H1 (cell line): ENCODE measurements around the gene SYNPR. TPM values are rescaled to one million over a fixed set of nuclear protein-coding genes. Genes with fewer than 3 reads are reported as not detected.

Experiments
- CTCF ChIA-PET: fragments of 300-600 bp; sonication (Branson Sonifier 250); formaldehyde crosslinking; loops from one replicate; lab custom pipeline; 2021; ENCODE audit not compliant: partially characterized antibody; lab: Charles Lee
- POLR2A ChIA-PET: fragments of 300-600 bp; sonication (Branson Sonifier 250); formaldehyde crosslinking; loops from one replicate; lab custom pipeline; 2021; ENCODE audit warnings: inconsistent platforms; ENCODE audit not compliant: partially characterized antibody; lab: Charles Lee
- DNase-seq, 2 experiments: peaks; one replicate each; pipeline versions ENCODE4 v3.0.0 to v3.0.0-alpha.2; 2010 to 2022; ENCODE audit warnings: low spot score in 2 of 2, low read depth in 1 of 2, mixed read lengths in 1 of 2
- FAIRE-seq: peaks from 2 replicates; lab custom pipeline; 2011; peaks lifted over from hg19 to GRCh38; lab: Jason Lieb, UNC
- H2AFZ ChIP-seq: 2 replicates; pipeline ENCODE4 v1.8.1; 2012; ENCODE audit warnings: low read length, inconsistent platforms
- H2AK5ac ChIP-seq: 2 replicates; pipeline ENCODE4 v1.6.1; 2013; ENCODE audit warnings: low read depth, low read length
- H2BK120ac ChIP-seq: replicated peaks from 2 replicates; pipeline ENCODE3; 2013; ENCODE audit warnings: low read depth, low read length, inconsistent platforms
- H2BK12ac ChIP-seq: 2 replicates; pipeline ENCODE4 v1.6.1; 2013; ENCODE audit warnings: low read depth, low read length
- H2BK15ac ChIP-seq: 2 replicates; pipeline ENCODE4 v1.6.1; 2013; ENCODE audit warnings: low read length
- H2BK20ac ChIP-seq: 2 replicates; pipeline ENCODE4 v1.6.1; 2013; ENCODE audit warnings: low read length
- H2BK5ac ChIP-seq: 2 replicates; pipeline ENCODE4 v1.6.1; 2013; ENCODE audit warnings: low read depth, low read length
- H3K14ac ChIP-seq: 2 replicates; pipeline ENCODE4 v1.6.1; 2013; ENCODE audit warnings: inconsistent platforms; ENCODE audit not compliant: insufficient read length
- H3K18ac ChIP-seq: 2 replicates; pipeline ENCODE4 v1.6.1; 2013; ENCODE audit warnings: low read length; ENCODE audit errors: extremely low read depth
- H3K23ac ChIP-seq: 2 replicates; pipeline ENCODE4 v1.6.1; 2013; ENCODE audit warnings: inconsistent platforms; ENCODE audit not compliant: insufficient read length
- H3K23me2 ChIP-seq: 2 replicates; pipeline ENCODE4 v1.6.1; 2013; ENCODE audit warnings: low read depth, low read length
- H3K27ac ChIP-seq: 2 replicates; pipeline ENCODE4 v1.6.1; 2011; ENCODE audit warnings: low read depth, low read length, inconsistent platforms
- H3K27me3 ChIP-seq, 4 experiments: replicated peaks in 1 of 4; 1 replicate in 1 of 4; 2 replicates in 3 of 4; pipeline versions ENCODE4 v1.6.1 to v1.8.1; 2011 to 2013; ENCODE audit warnings: low read length in 3 of 4, mild to moderate bottlenecking in 3 of 4, inconsistent platforms in 2 of 4, mixed read lengths in 2 of 4, moderate library complexity in 1 of 4; ENCODE audit not compliant: control insufficient read depth in 3 of 4, insufficient read depth in 3 of 4; ENCODE audit errors: extremely low read depth in 1 of 4
- H3K36me3 ChIP-seq, 4 experiments: 2 replicates each; pipeline versions ENCODE4 v1.6.1 to v1.8.1; 2011 to 2013; ENCODE audit warnings: mild to moderate bottlenecking in 4 of 4, low read length in 3 of 4, moderate library complexity in 2 of 4, control low read depth in 1 of 4, inconsistent platforms in 1 of 4; ENCODE audit not compliant: insufficient read depth in 4 of 4, control insufficient read depth in 2 of 4
- H3K4ac ChIP-seq: replicated peaks from 2 replicates; pipeline ENCODE3; 2013; ENCODE audit warnings: low read length, low read depth, mixed read lengths, inconsistent platforms; ENCODE audit not compliant: insufficient read length
- H3K4me1 ChIP-seq, 4 experiments: replicated peaks in 1 of 4; 1 replicate in 1 of 4; 2 replicates in 3 of 4; pipeline versions ENCODE4 v1.6.1 to v1.8.1; 2011 to 2013; ENCODE audit warnings: low read length in 3 of 4, inconsistent platforms in 2 of 4, mixed read lengths in 1 of 4; ENCODE audit not compliant: insufficient read depth in 4 of 4, control insufficient read depth in 3 of 4
- H3K4me2 ChIP-seq, 2 experiments: 2 replicates each; pipeline versions ENCODE4 v1.6.1 to v1.8.1; 2011 to 2013; ENCODE audit warnings: low read depth in 2 of 2, low read length in 2 of 2, control low read depth in 1 of 2, inconsistent platforms in 1 of 2, mild to moderate bottlenecking in 1 of 2; ENCODE audit not compliant: insufficient read depth in 1 of 2
- H3K4me3 ChIP-seq, 4 experiments: fragments of 200-600, 300-600 bp in 1 of 4; sonication (generic), shearing (Covaris generic), sonication (Bioruptor Twin) in 1 of 4; 2 replicates each; pipeline versions ENCODE4 v1.5.1 to v1.8.1; 2011 to 2016; ENCODE audit warnings: low read length in 4 of 4, low read depth in 3 of 4, control low read depth in 2 of 4, inconsistent platforms in 2 of 4, mild to moderate bottlenecking in 2 of 4, mixed read lengths in 1 of 4, moderate library complexity in 1 of 4; ENCODE audit not compliant: insufficient read depth in 2 of 4; ENCODE audit errors: extremely low read depth in 1 of 4
- H3K56ac ChIP-seq: replicated peaks from 2 replicates; pipeline ENCODE3; 2013; ENCODE audit warnings: low read depth, mild to moderate bottlenecking, mixed read lengths, low read length, inconsistent platforms; ENCODE audit not compliant: insufficient read length
- H3K79me1 ChIP-seq: 2 replicates; pipeline ENCODE4 v1.6.1; 2013; ENCODE audit warnings: low read depth, low read length, control low read depth
- H3K79me2 ChIP-seq, 2 experiments: 2 replicates each; pipeline versions ENCODE4 v1.6.1 to v1.8.1; 2012 to 2013; ENCODE audit warnings: low read length in 2 of 2, mild to moderate bottlenecking in 2 of 2, inconsistent platforms in 1 of 2; ENCODE audit not compliant: insufficient read depth in 2 of 2, control insufficient read depth in 1 of 2
- H3K9ac ChIP-seq, 4 experiments: replicated peaks in 1 of 4; 1 replicate in 1 of 4; 2 replicates in 3 of 4; pipeline versions ENCODE4 v1.6.1 to v1.8.1; 2011 to 2013; ENCODE audit warnings: low read depth in 3 of 4, low read length in 3 of 4, control low read depth in 2 of 4, mild to moderate bottlenecking in 2 of 4, moderate library complexity in 2 of 4, inconsistent platforms in 1 of 4; ENCODE audit errors: extremely low read depth in 1 of 4
- H3K9me3 ChIP-seq, 2 experiments: 2 replicates each; pipeline versions ENCODE4 v1.6.1 to v1.8.1; 2012 to 2013; ENCODE audit warnings: mild to moderate bottlenecking in 2 of 2, moderate library complexity in 2 of 2, control low read depth in 1 of 2, inconsistent platforms in 1 of 2, low read depth in 1 of 2, low read length in 1 of 2, mixed read lengths in 1 of 2; ENCODE audit not compliant: insufficient read depth in 2 of 2
- H4K20me1 ChIP-seq, 2 experiments: replicated peaks in 1 of 2; 2 replicates each; pipeline versions ENCODE3 to v1.8.1; 2011 to 2013; ENCODE audit warnings: inconsistent platforms in 2 of 2, low read length in 2 of 2, mild to moderate bottlenecking in 1 of 2; ENCODE audit not compliant: insufficient read depth in 2 of 2, control insufficient read depth in 1 of 2
- H4K5ac ChIP-seq: 2 replicates; pipeline ENCODE4 v1.6.1; 2013; ENCODE audit warnings: low read length, low read depth, mixed read lengths, inconsistent platforms; ENCODE audit not compliant: insufficient read length
- H4K8ac ChIP-seq: 2 replicates; pipeline ENCODE4 v1.8.0; 2013; ENCODE audit warnings: mild to moderate bottlenecking, moderate library complexity, low read length, inconsistent platforms; ENCODE audit not compliant: insufficient read depth; ENCODE audit errors: extremely low read depth
- H4K91ac ChIP-seq: replicated peaks from 2 replicates; pipeline ENCODE3; 2013; ENCODE audit warnings: low read length, mixed read lengths, inconsistent platforms; ENCODE audit not compliant: insufficient read length
- CBX8 ChIP-seq: fragments of 300-800, 300-1000 bp; sonication (generic); IDR thresholded peaks from 2 replicates; pipeline ENCODE4 v1.7.1; 2016; ENCODE audit warnings: low read depth, low read length, borderline replicate concordance
- CHD2 ChIP-seq: IDR thresholded peaks from 2 replicates; pipeline ENCODE4 v1.6.1; 2012; ENCODE audit warnings: low read length, improper control_type of control experiment
- SAP30 ChIP-seq: fragments of 300-600 bp; sonication (generic); IDR thresholded peaks from 2 replicates; pipeline ENCODE4 v1.7.1; 2012; ENCODE audit warnings: low read length, moderate library complexity, mild to moderate bottlenecking, inconsistent platforms; ENCODE audit not compliant: insufficient read depth, insufficient replicate concordance
- SIRT6 ChIP-seq: IDR thresholded peaks from one replicate; pipeline ENCODE4 v1.7.1; 2012; ENCODE audit warnings: low read length, inconsistent platforms
- SP2 ChIP-seq: IDR thresholded peaks from 2 replicates; pipeline ENCODE4 v1.6.1; 2012; ENCODE audit warnings: mild to moderate bottlenecking, low read length, inconsistent platforms
- WGBS, 2 experiments: shearing (Covaris generic) in 1 of 2; methylation state at CpG; one replicate each; pipeline versions ENCODE4 v1.1.6 to v1.1.7; 2013 to 2015; ENCODE audit warnings: low lambda C conversion rate in 2 of 2, mixed read lengths in 2 of 2, inconsistent platforms in 1 of 2, low coverage in 1 of 2, missing lambda C conversion rate in 1 of 2; ENCODE audit not compliant: insufficient replicate concordance in 2 of 2, insufficient coverage in 1 of 2, insufficient read length in 1 of 2; ENCODE audit errors: extremely low coverage in 1 of 2, missing lambda C conversion rate in 1 of 2; 5-methylcytosine and 5-hydroxymethylcytosine counted together
- polyA plus RNA-seq, 7 experiments: library from polyadenylated mRNA; depleted of rRNA in 3 of 7; stranded (reverse) in 5 of 7; unstranded in 2 of 7; fragments of >200 nt in 5 of 7; fragments of 200-250 nt in 2 of 7; gene quantifications; 1 replicate in 5 of 7; 2 replicates in 1 of 7; 4 replicates in 1 of 7; pipeline versions ENCODE4 v1.2.1 to v1.2.3, GENCODE V29; 2011 to 2013; ENCODE audit warnings: missing spikeins in 2 of 7, mixed read lengths in 2 of 7
- total RNA-seq: library from RNA; stranded (reverse); fragmentation: NEBNext Ultra II Directional; extraction: Animal tissue kit (Norgen Biotek cat#: 25700); gene quantifications from 2 replicates; pipeline ENCODE4 v1.2.1, GENCODE V29; 2021
- TF ChIP-seq, protein P1 (sequence below): IDR thresholded peaks from 2 replicates; pipeline ENCODE4 v1.6.1; 2012; ENCODE audit warnings: low read length, inconsistent platforms

Gene SYNPR
- total and polyA plus RNA-seq, 2 of the 8 experiments (the other 6 are each of a cell fraction or from before 2014, with no cell fraction given): 0.39 to 0.99 TPM

GRCh38 chr3:63400246-63400860 is 122.2 kb downstream of the SYNPR start:
- no peak overlapping the region for H3K27ac ChIP-seq
- H2BK20ac ChIP-seq: no peak overlapping the region
- TF ChIP-seq SIRT6 (no peak), SAP30 (no peak), CBX8 (no peak), SP2 (no peak), CHD2 (no peak)
- TF ChIP-seq, protein P1, sequence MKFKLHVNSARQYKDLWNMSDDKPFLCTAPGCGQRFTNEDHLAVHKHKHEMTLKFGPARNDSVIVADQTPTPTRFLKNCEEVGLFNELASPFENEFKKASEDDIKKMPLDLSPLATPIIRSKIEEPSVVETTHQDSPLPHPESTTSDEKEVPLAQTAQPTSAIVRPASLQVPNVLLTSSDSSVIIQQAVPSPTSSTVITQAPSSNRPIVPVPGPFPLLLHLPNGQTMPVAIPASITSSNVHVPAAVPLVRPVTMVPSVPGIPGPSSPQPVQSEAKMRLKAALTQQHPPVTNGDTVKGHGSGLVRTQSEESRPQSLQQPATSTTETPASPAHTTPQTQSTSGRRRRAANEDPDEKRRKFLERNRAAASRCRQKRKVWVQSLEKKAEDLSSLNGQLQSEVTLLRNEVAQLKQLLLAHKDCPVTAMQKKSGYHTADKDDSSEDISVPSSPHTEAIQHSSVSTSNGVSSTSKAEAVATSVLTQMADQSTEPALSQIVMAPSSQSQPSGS: no peak
- H3K14ac ChIP-seq: no peak overlapping the region
- no peak overlapping the region for H3K9ac ChIP-seq
- H3K9me3 ChIP-seq: peaks cover 9 to 11% of the 10 kb centered on the region in 2 experiments
- H2AFZ ChIP-seq: no peak overlapping the region
- H3K36me3 ChIP-seq: no peaks in the 10 kb centered on the region
- H2BK15ac ChIP-seq: no peak overlapping the region
- POLR2A ChIA-PET: no interaction called here
- H4K5ac ChIP-seq: no peak overlapping the region
- H3K79me1 ChIP-seq: no peaks in the 10 kb centered on the region
- no peak overlapping the region for H4K8ac ChIP-seq
- H3K27me3 ChIP-seq: no peaks in the 10 kb centered on the region
- no peak overlapping the region for H3K4ac ChIP-seq
- H2AK5ac ChIP-seq: no peak overlapping the region
- no peak overlapping the region for H3K23ac ChIP-seq
- H4K20me1 ChIP-seq: no peaks in the 10 kb centered on the region
- FAIRE-seq (no peak), DNase-seq (no peak)
- CTCF ChIA-PET: interaction anchor here (1.0 to 1.7 kb wide), 3 partner anchors 14 to 31 kb away, joined by 4 to 5 read pairs (median 5); no protein-coding TSS in a partner anchor
- no peak overlapping the region for H2BK5ac ChIP-seq
- H3K23me2 ChIP-seq: no peaks in the 10 kb centered on the region
- H3K56ac ChIP-seq: no peak overlapping the region
- H3K4me3 ChIP-seq: no peak overlapping the region
- WGBS, 2 experiments: 82% methylated on average over 6 of the region's 6 CpGs; no CpG with 5 or more reads in 1 of the 2 experiments
- no peak overlapping the region for H3K18ac ChIP-seq
- no peak overlapping the region for H2BK120ac ChIP-seq
- no peaks in the 10 kb centered on the region for H3K4me1 ChIP-seq
- H3K79me2 ChIP-seq: no peaks in the 10 kb centered on the region
- H3K4me2 ChIP-seq: no peak overlapping the region
- H4K91ac ChIP-seq: no peak overlapping the region
- H2BK12ac ChIP-seq: no peak overlapping the region
